ENCODE data around the gene MGLL. TPM values are rescaled to one million over a fixed set of nuclear protein-coding genes. Genes with fewer than 3 reads are reported as not detected.
"Not testable (repeated sequence)": the region's sequence is repeated elsewhere in the genome, so short reads cannot be mapped to it uniquely, and the experiment has no call there.

Gene MGLL
- total RNA-seq, 1 donor from 2014 or later = 132 TPM

DNA sequence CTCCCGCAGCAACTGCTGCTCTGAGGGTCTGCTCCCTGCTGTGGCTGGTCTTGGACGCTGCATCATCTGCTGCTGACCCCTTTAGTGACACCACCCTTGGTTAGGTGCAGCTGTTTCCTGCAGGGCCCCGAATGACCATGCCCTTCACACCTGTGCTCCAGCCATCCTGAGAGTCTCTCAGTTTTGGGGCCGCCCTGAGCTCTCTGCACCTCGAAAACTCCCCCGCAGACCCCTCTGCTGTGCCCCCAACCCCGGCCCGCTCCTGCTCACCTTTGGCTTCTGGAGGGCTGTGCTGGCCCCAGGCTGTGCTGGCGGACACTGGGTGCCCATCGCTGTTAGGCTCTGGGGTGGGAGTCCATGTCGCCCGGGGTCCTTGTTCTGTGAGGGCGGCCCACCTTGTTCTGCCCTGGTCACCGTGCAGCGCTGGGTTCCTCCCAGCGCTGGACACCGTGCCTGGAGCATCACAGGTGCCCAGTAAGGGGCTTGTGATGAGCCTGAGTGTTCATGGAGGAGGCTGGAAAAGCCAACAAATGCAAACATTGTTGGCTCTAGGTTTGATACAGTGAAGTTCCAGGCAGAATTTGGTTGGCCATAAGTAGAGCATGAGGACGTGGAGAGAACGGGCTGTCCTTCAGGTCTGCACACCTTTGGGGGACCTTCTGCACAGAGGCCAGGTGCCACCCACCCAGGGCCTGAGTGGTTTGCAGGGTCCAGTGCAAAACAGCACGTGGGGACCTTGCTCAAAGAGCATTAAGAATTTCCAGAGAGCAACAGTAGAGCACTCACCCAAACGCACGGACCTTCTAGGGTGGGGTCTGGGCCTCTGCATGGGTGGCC is 137.2 kb downstream of the MGLL start:
- Histone ChIP-seq H3K4me1 (peaks cover 7% of the 10 kb centered on the region), H3K9me3 (no peaks in the 10 kb centered on the region), H3K27me3 (ENCODE audit: low read depth) (no peaks in the 10 kb centered on the region), H3K36me3 (peaks cover 5% of the 10 kb centered on the region), H3K27ac (no peak overlapping the region), H3K4me3 (no peak overlapping the region)
- intact Hi-C loops (cut with DNase I) = no loop called here
- DNase-seq (peak; percentile 35), ATAC-seq (no peak)
- TF ChIP-seq CTCF (IDR thresholded peaks at IDR 0.05) = no peak

DNA sequence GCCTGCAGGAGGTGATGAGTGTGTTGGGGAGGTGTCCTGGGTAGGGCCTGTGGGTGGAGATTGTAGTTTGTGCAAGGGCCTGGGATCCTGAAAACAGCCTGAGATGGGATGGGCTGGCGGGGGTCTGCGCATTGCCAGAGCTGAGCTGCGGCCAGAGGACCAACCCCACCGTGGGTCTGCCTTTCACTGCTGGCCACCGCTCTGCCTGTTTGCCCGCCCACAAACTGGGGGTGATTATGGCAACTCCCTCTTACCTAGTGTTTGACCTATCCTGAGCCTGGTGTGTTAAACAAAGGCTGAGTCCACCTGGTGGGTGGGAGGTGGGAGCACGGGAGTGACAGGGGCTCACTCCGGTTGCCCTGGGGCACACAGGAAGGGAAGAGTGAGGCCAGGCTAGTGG is 139.8 kb downstream of the MGLL start:
- H3K4me1 ChIP-seq = no peaks in the 10 kb centered on the region
- no peak overlapping the region for H3K4me3 ChIP-seq
- peaks cover 29% of the 10 kb centered on the region for H3K36me3 ChIP-seq
- H3K9me3 ChIP-seq = no peaks in the 10 kb centered on the region
- no peak for ATAC-seq
- H3K27me3 ChIP-seq (ENCODE audit: low read depth) = no peaks in the 10 kb centered on the region
- H3K27ac ChIP-seq = no peak overlapping the region
- TF ChIP-seq CTCF (IDR thresholded peaks at IDR 0.05) = no peak
- DNase-seq = no peak
- intact Hi-C loops (cut with DNase I) = no loop called here

- H3K4me3 ChIP-seq; H3K27me3 ChIP-seq (ENCODE audit: low read depth); ATAC-seq; H3K27ac ChIP-seq; intact Hi-C loops (cut with DNase I); H3K4me1 ChIP-seq; DNase-seq; H3K9me3 ChIP-seq: not testable (repeated sequence)
- peaks cover 33% of the 10 kb centered on the region for H3K36me3 ChIP-seq
Measured at GRCh38 chr3:127682175-127682554, 140.2 kb downstream of the MGLL start.

DNA sequence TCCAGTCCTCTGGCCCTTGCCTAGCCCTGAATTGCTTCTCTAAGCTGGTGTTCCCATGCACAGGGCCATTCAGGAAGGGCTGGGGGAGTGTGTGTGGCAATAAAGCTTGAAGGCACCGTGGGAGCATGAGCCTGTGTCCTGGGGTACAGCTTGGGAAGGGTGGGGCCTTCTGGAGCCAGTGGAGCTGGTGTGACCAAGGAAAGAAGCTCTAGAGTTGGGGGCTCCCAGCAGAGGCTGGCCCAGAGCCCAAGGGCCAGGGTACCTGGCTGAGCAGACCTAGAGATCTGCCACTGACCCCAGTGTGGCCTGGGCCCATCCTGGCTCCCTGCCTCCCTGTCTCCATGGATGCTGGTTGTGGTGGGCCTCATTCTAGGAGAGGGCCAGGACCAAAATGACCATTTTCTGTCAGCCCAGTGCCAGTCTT is 141.5 kb downstream of the MGLL start:
- DNase-seq = no peak
- no peak overlapping the region for H3K4me3 ChIP-seq
- intact Hi-C loops (cut with DNase I) = no loop called here
- H3K27ac ChIP-seq = no peak overlapping the region
- H3K4me1 ChIP-seq = no peaks in the 10 kb centered on the region
- H3K27me3 ChIP-seq (ENCODE audit: low read depth) = no peaks in the 10 kb centered on the region
- H3K36me3 ChIP-seq = peaks cover 47% of the 10 kb centered on the region
- no peak for TF ChIP-seq CTCF (IDR thresholded peaks at IDR 0.05)
- ATAC-seq = no peak
- H3K9me3 ChIP-seq = no peaks in the 10 kb centered on the region

DNA sequence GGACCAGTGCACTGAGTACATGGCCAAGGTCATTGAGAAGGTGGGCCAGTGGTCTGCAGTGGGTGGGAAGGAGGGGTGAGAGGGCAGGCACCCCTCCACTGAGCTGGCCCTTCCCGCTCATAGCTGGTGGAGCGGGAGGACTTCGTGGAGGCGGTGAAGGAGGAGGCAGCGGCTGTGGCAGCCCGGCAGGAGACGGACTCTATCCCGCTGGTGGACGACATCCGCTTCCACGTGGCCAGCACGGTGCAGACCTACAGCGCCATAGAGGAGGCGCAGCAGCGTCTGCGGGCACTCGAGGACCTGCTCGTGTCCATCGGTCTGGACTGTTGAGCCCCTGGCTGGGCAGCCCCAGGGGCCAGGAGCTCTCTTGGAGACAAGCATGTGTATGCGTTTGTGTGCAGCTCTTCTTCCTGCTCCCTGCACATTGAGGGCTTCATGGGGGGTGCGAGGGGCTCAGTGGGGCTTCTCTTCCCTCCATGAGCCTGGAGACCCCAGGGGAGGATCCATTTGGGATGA is 142.1 kb downstream of the MGLL start:
- no peak for TF ChIP-seq CTCF (IDR thresholded peaks at IDR 0.05)
- Histone ChIP-seq H3K36me3 (peaks cover 50% of the 10 kb centered on the region), H3K4me1 (no peaks in the 10 kb centered on the region), H3K4me3 (no peak overlapping the region), H3K27me3 (ENCODE audit: low read depth) (no peaks in the 10 kb centered on the region), H3K27ac (no peak overlapping the region), H3K9me3 (no peaks in the 10 kb centered on the region)
- ATAC-seq (no peak), DNase-seq (no peak)
- intact Hi-C loops (cut with DNase I) = no loop called here

GRCh38 chr3:127679534-127680145 is 142.7 kb downstream of the MGLL start:
- Histone ChIP-seq H3K4me1 (no peaks in the 10 kb centered on the region), H3K4me3 (no peak overlapping the region), H3K36me3 (peaks cover 50% of the 10 kb centered on the region), H3K27me3 (ENCODE audit: low read depth) (no peaks in the 10 kb centered on the region), H3K27ac (no peak overlapping the region), H3K9me3 (no peaks in the 10 kb centered on the region)
- ATAC-seq (no peak), DNase-seq (no peak)
- TF ChIP-seq CTCF (IDR thresholded peaks at IDR 0.05) = no peak
- intact Hi-C loops (cut with DNase I) = no loop called here
